Ectodermal cell (in vitro differentiated cells): ENCODE results near the gene COL8A2.

Experiments used
- H3K27ac ChIP-seq: 2 replicates; pipeline ENCODE4 v1.7.0; 2013; ENCODE audit warnings: mild to moderate bottlenecking, low read depth, low read length; ENCODE audit not compliant: insufficient read depth, poor library complexity, severe bottlenecking
- H3K27me3 ChIP-seq: 2 replicates; pipeline ENCODE4 v1.7.0; 2013; ENCODE audit warnings: mild to moderate bottlenecking, low read length; ENCODE audit not compliant: insufficient read depth, control insufficient read depth, poor library complexity, severe bottlenecking
- H3K36me3 ChIP-seq: one replicate; pipeline ENCODE4 v1.7.0; 2013; ENCODE audit warnings: low read length; ENCODE audit not compliant: control insufficient read depth, insufficient read depth
- H3K4me1 ChIP-seq: one replicate; pipeline ENCODE4 v1.7.0; 2013; ENCODE audit warnings: low read length; ENCODE audit not compliant: control insufficient read depth, insufficient read depth
- H3K4me3 ChIP-seq: 2 replicates; pipeline ENCODE4 v1.7.0; 2013; ENCODE audit warnings: low read depth, low read length, control low read depth; ENCODE audit not compliant: insufficient read depth
- H3K9me3 ChIP-seq: 2 replicates; pipeline ENCODE4 v1.7.0; 2013; ENCODE audit warnings: mild to moderate bottlenecking, low read length, moderate library complexity; ENCODE audit not compliant: control insufficient read depth
- WGBS, 2 experiments: methylation state at CpG; one replicate each; pipeline ENCODE4 v1.1.7; 2013; ENCODE audit warnings: missing lambda C conversion rate in 2 of 2; 5-methylcytosine and 5-hydroxymethylcytosine counted together

COL8A2 gene

DNA sequence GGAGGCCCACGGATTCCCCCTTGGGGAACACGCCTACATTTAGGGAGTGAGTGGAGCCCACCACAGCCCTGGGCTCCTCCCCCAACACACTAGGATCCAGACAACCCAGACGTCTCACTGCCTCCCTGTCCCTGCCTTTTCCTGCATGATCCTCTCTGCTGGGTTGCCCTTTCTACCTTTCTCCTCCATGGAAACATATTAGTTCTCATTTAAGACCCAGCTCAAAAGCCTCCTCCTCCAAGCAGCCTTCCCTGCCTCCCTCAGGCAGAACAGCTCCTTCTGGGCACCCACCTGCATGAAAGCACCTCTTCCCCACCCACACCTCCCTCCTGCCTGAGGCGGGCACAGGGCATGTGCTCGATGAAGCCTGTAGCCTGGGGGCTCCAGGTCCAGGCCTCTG is 10.7 kb downstream of the COL8A2 start:
- Histone ChIP-seq H3K4me3 (no peak overlapping the region), H3K27ac (no peak overlapping the region), H3K27me3 (no peaks in the 10 kb centered on the region), H3K9me3 (no peaks in the 10 kb centered on the region), H3K4me1 (peaks cover 14% of the 10 kb centered on the region), H3K36me3 (no peaks in the 10 kb centered on the region)
- 71 to 72% methylated on average over 5 of the region's 5 CpGs for WGBS, 2 experiments

DNA sequence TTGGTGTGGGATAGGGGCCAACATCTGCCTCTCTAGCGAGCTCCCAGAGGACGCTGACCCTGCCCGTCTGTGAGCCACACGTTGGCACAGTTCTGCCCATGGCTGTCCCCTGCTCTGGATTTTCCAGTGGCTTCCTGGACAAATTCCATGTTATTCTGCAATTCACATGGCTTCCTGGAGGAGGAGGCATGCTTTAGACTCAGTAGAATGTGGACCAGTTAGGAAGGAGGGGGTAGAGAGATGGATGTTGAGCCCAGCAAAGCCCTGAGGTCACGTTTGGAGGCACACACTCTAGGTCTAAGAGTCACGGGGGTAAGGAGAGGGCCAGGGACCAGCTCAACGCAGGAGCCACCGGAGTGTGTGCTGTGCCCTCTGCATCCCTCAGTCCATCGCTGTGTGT is 12.2 kb downstream of the COL8A2 start:
- no peak overlapping the region for H3K4me3 ChIP-seq
- no peak overlapping the region for H3K27ac ChIP-seq
- H3K36me3 ChIP-seq = no peaks in the 10 kb centered on the region
- 93% methylated on average over 9 of the region's 9 CpGs for WGBS, 2 experiments
- H3K27me3 ChIP-seq = no peaks in the 10 kb centered on the region
- no peaks in the 10 kb centered on the region for H3K9me3 ChIP-seq
- H3K4me1 ChIP-seq = peaks cover 7% of the 10 kb centered on the region

DNA sequence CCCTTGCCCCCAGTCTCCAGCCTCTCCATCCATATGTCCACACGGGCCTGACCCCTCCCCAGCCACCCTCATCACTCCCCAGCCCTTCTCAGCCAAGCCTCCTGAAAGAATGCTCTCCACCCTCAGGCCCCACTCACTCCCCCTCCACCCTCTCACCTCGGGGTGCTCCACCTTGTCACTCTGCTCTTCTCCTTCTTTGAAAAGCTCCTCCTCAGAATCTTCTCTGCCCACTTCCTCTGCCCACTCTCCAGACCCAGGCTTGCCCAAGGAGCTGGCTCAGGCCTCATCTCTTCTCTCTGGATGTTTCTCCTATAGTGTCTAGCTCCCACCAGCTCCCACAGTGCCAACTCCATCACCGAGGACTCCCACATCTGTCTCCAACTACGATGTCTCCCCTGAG is 13.9 kb downstream of the COL8A2 start:
- Histone ChIP-seq H3K9me3 (no peaks in the 10 kb centered on the region), H3K27me3 (no peaks in the 10 kb centered on the region), H3K4me1 (peaks cover 4% of the 10 kb centered on the region), H3K4me3 (no peak overlapping the region), H3K27ac (no peak overlapping the region), H3K36me3 (no peaks in the 10 kb centered on the region)
- 83 to 86% methylated on average over 4 of the region's 4 CpGs for WGBS, 2 experiments

DNA sequence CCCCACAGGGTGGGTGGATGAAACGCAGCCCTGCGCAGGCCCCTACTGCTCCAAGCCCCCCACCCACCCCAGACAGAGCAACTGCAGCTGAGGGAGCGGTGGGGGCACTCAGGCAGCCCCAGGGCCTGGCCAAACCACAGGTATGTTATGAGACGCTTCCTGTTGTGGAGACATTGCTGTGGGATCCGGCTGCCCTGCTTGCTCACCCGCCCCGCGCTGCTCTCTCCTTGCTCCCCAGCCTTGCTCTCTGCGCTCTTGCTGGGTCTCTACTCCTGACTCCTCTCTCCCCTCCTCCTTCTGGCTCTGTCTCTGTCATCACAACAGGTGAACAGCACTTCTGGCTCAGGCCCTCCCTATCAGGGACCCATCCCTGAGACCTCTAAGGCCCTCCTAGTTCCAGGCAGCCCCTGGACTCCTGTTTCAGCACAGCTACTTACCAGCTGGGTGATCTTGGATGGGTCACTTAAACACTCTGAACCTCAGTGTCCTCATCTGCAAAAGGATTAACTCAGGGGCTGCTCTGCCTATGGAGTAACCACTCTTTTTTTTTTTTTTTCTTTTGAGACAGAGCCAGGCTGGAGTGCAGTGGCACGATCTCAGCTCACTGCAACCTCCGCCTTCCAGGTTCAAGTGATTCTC is 15.9 kb downstream of the COL8A2 start:
- no peaks in the 10 kb centered on the region for H3K27me3 ChIP-seq
- no peaks in the 10 kb centered on the region for H3K36me3 ChIP-seq
- no peaks in the 10 kb centered on the region for H3K9me3 ChIP-seq
- no peak overlapping the region for H3K4me3 ChIP-seq
- 92 to 93% methylated on average over 11 of the region's 11 CpGs for WGBS, 2 experiments
- no peak overlapping the region for H3K27ac ChIP-seq
- H3K4me1 ChIP-seq = no peaks in the 10 kb centered on the region

DNA sequence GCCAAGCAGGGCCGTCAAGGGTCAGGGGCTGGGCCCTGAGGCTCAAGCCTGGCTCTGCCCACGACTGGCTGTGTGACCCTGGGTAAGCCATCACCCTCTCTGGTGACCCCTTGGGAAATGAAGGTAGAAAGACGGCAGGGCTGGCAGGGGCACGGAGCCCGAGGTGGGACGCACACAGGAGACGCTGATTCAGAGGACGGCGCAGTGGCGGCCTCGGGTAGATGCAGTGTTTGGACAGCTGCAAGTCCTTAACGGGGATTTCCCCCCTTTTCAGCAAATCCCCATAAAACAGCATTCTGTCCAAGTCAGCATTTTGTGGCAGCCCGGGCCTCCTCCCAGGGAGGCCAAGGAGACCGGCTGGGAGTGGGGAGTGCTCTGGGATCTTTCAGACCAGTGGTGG is 16.7 kb downstream of the COL8A2 start:
- Histone ChIP-seq H3K4me1 (no peaks in the 10 kb centered on the region), H3K9me3 (no peaks in the 10 kb centered on the region), H3K27ac (no peak overlapping the region), H3K27me3 (no peaks in the 10 kb centered on the region), H3K4me3 (no peak overlapping the region), H3K36me3 (no peaks in the 10 kb centered on the region)
- 91 to 92% methylated on average over 14 of the region's 14 CpGs for WGBS, 2 experiments

DNA sequence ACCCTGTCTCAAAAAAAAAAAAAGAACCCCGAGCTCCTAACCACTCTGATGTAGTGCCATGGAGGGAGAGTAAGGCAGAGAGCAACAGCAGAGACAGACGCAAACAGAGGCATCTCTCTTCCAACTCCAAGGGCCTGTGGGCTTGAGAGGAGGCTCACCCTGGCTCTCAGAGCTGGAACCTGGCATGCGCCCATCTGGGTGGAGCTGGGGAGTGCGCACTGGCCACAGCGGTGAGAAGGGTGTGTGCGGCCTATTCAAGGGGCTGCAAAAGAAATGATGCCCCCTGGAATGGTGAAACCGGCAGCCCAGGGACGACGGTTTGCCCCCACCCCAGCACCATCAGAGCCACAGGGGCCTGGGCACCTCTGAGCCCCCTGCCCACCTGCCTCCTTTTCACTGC is 17.6 kb downstream of the COL8A2 start:
- no peaks in the 10 kb centered on the region for H3K4me1 ChIP-seq
- WGBS, 2 experiments = 93% methylated on average over 9 of the region's 9 CpGs
- H3K27ac ChIP-seq = no peak overlapping the region
- no peaks in the 10 kb centered on the region for H3K27me3 ChIP-seq
- no peaks in the 10 kb centered on the region for H3K9me3 ChIP-seq
- no peak overlapping the region for H3K4me3 ChIP-seq
- H3K36me3 ChIP-seq = no peaks in the 10 kb centered on the region

DNA sequence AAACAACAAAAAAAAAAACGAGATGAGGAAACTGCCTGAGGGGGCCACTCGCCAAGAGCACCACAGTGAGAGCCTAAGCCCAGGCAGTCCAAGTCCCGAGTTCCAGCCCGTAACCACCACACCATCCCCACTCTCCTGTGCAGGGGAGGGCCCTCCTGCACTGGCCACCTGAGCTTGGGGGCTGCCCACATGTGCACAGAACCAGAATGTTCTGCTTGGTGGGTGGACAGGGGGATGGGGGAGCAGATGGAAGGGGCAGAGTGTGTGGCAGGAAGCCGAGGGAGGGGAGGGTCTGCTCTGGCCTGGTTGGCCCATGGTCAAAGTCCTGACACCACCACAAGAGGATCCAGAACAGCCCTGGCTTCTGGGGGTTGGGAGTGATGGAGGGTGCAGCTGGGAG is 18.8 kb downstream of the COL8A2 start:
- no peaks in the 10 kb centered on the region for H3K9me3 ChIP-seq
- no peaks in the 10 kb centered on the region for H3K4me1 ChIP-seq
- WGBS, 2 experiments = 68% methylated on average over 5 of the region's 5 CpGs
- H3K4me3 ChIP-seq = no peak overlapping the region
- H3K36me3 ChIP-seq = no peaks in the 10 kb centered on the region
- no peaks in the 10 kb centered on the region for H3K27me3 ChIP-seq
- H3K27ac ChIP-seq = no peak overlapping the region

DNA sequence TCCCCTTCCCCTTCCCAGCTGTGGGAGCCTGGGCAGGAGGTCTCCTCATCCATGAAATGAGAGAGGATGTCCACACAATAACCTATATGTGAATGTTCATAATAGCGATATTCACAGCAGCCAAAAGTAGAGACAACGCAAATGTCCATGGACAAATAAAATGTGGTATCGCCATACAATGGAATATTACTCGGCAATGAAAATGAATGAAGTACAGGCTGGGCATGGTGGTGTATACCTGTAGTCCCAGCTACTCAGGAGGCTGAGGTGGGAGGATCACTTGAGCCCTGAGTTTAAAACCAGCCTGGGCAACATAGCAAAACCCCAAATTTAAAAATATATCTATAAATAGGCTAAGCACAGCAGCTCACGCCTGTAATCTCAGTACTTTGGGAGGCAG is 23.5 kb downstream of the COL8A2 start:
- no peak overlapping the region for H3K27ac ChIP-seq
- H3K36me3 ChIP-seq = no peaks in the 10 kb centered on the region
- H3K4me3 ChIP-seq = no peak overlapping the region
- 92 to 98% methylated on average over 5 of the region's 5 CpGs for WGBS, 2 experiments
- no peaks in the 10 kb centered on the region for H3K4me1 ChIP-seq
- H3K27me3 ChIP-seq = no peaks in the 10 kb centered on the region
- H3K9me3 ChIP-seq = no peaks in the 10 kb centered on the region

DNA sequence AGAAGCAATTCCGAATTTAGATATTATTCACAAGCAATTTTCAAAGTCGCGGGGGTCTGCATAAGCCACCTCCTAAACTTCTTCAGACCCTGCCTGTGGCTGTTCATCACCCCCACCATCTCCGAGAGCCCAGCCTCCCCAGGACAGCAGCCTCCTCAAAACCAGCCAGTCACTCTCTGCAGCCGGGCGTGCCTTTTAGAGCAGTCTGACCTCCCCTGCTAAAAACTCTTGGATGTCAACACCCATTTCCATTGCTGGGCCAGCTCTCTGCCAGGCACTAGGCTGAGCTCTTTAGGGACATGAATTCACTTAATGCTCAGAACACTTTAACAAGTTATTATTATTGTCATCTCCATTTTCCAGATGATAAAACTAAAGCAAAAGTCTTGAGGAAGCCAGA is 24.6 kb downstream of the COL8A2 start:
- 93% methylated on average over 6 of the region's 6 CpGs for WGBS, 2 experiments
- Histone ChIP-seq H3K27me3 (no peaks in the 10 kb centered on the region), H3K4me3 (no peak overlapping the region), H3K9me3 (no peaks in the 10 kb centered on the region), H3K36me3 (no peaks in the 10 kb centered on the region), H3K4me1 (no peaks in the 10 kb centered on the region), H3K27ac (no peak overlapping the region)

DNA sequence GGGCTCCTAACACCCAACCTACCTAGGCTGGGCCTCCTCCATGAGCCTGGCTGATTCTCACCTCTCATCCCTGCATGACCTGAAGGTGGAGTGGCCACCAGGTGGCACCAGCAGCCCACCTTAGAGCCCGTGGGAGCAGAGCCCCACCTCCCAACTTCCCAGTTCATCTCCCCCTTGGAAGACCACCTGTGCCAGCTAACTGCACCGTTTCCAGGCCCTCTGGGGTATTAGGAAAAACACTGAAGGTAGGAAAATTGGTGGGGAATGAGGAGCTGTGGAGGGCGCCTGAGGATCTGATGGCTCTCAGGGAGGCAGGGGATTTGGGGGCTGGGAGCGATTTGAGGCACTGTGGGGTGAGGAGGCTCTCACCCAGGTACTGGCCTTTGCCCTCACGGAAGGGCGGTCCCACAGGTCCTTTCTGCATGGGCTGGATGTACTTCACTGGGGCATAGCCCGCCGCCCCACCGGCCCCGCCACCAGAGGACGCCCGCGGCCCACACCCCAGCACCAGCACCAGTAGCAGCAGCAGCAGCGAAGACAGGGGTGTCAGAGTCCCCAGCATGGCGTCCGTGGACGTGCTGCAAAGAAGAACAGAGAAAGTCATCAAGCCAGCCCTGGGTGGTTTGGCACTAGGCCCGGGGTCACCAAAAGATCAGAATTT is 25.2 kb downstream of the COL8A2 start:
- no peaks in the 10 kb centered on the region for H3K9me3 ChIP-seq
- no peak overlapping the region for H3K4me3 ChIP-seq
- 62 to 63% methylated on average over 18 of the region's 18 CpGs for WGBS, 2 experiments
- H3K27ac ChIP-seq = no peak overlapping the region
- H3K27me3 ChIP-seq = no peaks in the 10 kb centered on the region
- H3K36me3 ChIP-seq = no peaks in the 10 kb centered on the region
- no peaks in the 10 kb centered on the region for H3K4me1 ChIP-seq
